HG02973 (cell line): ENCODE results near the gene SPCS3.
"Not testable (repeated sequence)": the region's sequence is repeated elsewhere in the genome, so short reads cannot be mapped to it uniquely, and the experiment has no call there.

Source experiments
- ATAC-seq: cut with Tn5 transposase; IDR thresholded peaks from one replicate; pipeline ENCODE4 v1.9.1; 2021; ENCODE audit warnings: moderate library complexity; ENCODE audit not compliant: unreplicated experiment

SPCS3 gene

DNA sequence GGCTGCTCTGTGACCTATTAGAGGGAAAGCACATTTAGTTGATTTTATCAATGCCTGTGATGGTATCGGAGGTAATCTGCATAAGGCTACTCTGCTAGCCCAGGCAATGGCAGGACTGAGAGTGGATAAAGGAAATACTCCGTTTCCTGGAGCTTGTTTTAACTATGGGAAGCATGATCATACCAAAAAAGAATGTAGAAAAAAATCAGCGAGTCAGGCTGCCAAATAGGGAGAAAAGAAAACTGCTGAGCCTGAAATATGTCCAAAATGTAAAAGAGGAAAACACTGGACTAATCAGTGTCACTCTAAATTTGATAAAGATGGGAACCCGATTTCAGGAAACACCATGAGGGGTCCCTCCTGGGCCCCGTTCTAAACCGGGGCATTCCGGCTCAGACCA is 25.6 kb downstream of the SPCS3 start:
- ATAC-seq = not testable (repeated sequence)

DNA sequence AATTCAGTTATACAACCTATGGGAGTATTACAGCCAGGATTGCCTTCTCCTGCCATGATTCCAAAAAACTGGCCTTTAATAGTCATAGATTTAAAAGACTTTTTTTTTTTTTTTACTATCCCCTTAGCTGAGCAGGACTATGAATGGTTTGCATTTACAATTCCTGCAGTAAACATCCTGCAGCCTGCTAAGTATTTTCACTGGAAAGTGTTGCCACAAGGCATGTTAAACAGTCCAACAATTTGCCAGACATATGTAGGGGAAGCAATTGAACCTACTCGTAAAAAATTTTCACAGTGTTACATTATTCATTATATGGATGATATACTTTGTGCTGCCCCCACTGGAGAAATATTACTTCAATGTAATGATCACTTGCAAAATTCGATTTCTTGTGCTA is 27.1 kb downstream of the SPCS3 start:
- not testable (repeated sequence) for ATAC-seq

GRCh38 chr4:176350671-176351070 is 30.9 kb downstream of the SPCS3 start:
- ATAC-seq = no peak

- ATAC-seq = no peak
Measured at GRCh38 chr4:176354884-176355283, 35.1 kb downstream of the SPCS3 start.

- ATAC-seq = peak; percentile 99
Measured at GRCh38 chr4:176357359-176358082, 37.8 kb downstream of the SPCS3 start.

DNA sequence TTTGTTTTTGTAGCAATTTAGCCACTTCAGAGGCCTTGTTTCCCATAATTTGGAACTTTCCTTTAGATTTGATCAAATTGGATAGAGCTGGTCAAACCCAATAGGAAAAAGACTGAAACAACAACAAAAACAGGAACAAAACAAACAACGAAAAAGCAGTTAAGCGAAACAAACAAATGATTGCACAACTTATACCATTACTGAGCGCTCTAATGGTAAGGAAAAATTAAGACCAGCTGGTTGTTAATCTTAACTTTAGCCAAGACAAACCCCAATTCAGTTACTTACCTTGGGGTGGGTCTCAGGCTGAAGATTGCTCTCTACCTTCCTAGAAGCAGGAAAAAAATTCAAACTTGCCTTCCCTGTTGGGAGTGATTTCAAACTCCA is 38.3 kb downstream of the SPCS3 start:
- ATAC-seq = no peak

DNA sequence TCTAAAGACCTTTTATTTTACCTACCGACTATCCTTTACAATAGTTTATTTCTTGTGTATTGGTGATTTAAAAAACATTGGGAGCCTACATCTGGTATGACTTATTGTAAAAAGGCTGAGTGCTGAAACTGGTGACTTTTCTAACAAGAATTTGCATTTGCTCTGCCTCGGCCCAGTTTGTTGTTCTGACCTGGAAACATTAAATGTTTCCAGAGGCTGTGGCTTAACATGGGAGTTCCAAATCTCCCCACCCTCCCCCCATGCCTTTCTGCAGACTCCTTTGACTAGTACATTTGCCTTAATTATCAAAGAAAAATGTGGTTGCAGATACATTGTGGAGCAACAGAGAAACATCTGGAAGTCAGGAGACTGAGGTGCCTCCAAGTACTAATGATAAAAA is 39.8 kb downstream of the SPCS3 start:
- no peak for ATAC-seq

DNA sequence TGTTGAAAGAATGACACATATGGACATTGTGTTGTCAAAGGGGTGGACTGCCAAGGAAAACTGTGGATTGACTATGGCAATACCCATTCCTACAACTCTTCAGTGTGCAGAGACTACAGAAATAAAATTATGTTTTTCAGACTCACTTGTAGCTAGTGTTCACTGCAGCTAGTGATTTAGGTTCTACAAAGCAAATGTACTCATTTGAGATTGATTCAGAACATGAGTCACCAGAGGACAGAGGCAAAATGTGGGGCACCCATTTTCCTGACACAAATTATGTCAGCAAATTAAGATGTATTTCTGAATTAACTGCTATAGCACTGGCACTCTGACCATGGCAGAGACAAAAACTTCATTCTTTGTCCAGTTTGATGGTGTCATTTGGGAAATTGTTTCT is 40.7 kb downstream of the SPCS3 start:
- ATAC-seq = no peak

- peak; percentile 80 for ATAC-seq
Measured at GRCh38 chr4:176363072-176363471, 43.3 kb downstream of the SPCS3 start.

GRCh38 chr4:176367771-176368465 is 48.2 kb downstream of the SPCS3 start:
- ATAC-seq = no peak

DNA sequence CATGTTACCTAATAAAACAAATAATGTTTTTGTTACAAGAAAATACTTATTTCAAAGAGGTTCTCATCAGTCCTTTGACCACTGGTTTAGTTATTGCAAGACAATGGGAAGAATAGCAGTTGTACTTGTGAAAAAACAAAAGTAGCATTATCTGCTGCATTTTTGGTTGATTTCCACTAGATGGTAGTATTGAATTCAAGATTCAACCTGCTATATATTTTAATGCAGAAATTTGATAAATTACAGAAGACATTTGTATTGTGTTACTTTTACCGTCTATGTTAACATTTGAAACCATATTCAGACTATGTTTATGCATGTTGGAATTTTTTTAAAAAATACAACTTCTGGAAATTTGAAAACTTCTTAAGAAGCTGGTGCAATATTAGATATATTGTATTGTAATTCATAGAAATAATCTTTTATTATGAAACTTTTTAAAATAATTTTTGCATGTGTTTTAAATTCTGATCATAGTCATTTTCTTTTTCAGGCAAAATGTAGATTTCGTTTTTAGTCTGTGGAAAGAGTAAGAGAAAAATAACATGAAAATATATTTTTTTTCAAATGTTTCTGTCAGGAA is 56.4 kb downstream of the SPCS3 start:
- no peak for ATAC-seq

- peak; percentile 90 for ATAC-seq
Measured at GRCh38 chr4:176377780-176378179, 58.0 kb downstream of the SPCS3 start.

- ATAC-seq = no peak
Measured at GRCh38 chr4:176380352-176381157, 60.8 kb downstream of the SPCS3 start.
